ENCODE results near the gene UNC5CL. TPM values are rescaled to one million over a fixed set of nuclear protein-coding genes. Genes with fewer than 3 reads are reported as not detected.

Gene UNC5CL
- total RNA-seq, 1 donor, result not detected

DNA sequence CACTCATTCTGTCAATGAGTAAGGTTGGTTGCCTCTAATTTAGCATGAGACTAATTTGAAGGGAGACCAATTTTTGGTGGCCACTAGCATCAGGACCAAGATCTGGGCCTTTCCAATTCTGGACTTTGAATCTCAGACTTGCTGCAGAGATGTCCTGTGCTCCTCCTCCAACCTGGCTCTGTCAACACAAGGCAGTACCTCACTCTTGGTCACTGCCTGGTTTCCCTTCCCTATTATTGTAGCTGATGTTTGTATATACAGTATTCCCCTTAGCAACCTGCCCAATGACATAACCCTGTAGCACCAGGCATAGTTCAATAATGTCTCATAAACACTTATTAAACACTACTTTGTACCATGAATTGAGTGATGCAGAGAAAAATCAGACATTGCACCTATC is 50.4 kb downstream of the UNC5CL start:
- TF ChIP-seq, protein P1, sequence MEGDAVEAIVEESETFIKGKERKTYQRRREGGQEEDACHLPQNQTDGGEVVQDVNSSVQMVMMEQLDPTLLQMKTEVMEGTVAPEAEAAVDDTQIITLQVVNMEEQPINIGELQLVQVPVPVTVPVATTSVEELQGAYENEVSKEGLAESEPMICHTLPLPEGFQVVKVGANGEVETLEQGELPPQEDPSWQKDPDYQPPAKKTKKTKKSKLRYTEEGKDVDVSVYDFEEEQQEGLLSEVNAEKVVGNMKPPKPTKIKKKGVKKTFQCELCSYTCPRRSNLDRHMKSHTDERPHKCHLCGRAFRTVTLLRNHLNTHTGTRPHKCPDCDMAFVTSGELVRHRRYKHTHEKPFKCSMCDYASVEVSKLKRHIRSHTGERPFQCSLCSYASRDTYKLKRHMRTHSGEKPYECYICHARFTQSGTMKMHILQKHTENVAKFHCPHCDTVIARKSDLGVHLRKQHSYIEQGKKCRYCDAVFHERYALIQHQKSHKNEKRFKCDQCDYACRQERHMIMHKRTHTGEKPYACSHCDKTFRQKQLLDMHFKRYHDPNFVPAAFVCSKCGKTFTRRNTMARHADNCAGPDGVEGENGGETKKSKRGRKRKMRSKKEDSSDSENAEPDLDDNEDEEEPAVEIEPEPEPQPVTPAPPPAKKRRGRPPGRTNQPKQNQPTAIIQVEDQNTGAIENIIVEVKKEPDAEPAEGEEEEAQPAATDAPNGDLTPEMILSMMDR (IDR thresholded peaks at IDR 0.05; ENCODE audit: extremely low read depth, low read depth, low read length), result no peak
- H3K36me3 ChIP-seq (ENCODE audit: insufficient read depth, low read length), result no peaks in the 10 kb centered on the region
- no peaks in the 10 kb centered on the region for H4K20me1 ChIP-seq (ENCODE audit: insufficient read depth, low read length)
- DNase-seq (ENCODE audit: insufficient read length, low spot score, missing footprints), result no peak
- H3K27me3 ChIP-seq (ENCODE audit: insufficient read depth, low read length), result peaks cover 16% of the 10 kb centered on the region
- no peaks in the 10 kb centered on the region for H3K9me3 ChIP-seq (ENCODE audit: low read depth, low read length)
- H3K4me3 ChIP-seq (ENCODE audit: insufficient read depth, low read length), result no peak overlapping the region
- no peak overlapping the region for H2AFZ ChIP-seq (ENCODE audit: low read length)
- no peak overlapping the region for H3K27ac ChIP-seq (ENCODE audit: low read depth, low read length)
- no peak overlapping the region for H3K4me2 ChIP-seq (ENCODE audit: insufficient read depth, low read length)
- no peaks in the 10 kb centered on the region for H3K79me2 ChIP-seq (ENCODE audit: insufficient read depth, low read length)
- H3K4me1 ChIP-seq (ENCODE audit: insufficient read depth, low read length), result no peaks in the 10 kb centered on the region

DNA sequence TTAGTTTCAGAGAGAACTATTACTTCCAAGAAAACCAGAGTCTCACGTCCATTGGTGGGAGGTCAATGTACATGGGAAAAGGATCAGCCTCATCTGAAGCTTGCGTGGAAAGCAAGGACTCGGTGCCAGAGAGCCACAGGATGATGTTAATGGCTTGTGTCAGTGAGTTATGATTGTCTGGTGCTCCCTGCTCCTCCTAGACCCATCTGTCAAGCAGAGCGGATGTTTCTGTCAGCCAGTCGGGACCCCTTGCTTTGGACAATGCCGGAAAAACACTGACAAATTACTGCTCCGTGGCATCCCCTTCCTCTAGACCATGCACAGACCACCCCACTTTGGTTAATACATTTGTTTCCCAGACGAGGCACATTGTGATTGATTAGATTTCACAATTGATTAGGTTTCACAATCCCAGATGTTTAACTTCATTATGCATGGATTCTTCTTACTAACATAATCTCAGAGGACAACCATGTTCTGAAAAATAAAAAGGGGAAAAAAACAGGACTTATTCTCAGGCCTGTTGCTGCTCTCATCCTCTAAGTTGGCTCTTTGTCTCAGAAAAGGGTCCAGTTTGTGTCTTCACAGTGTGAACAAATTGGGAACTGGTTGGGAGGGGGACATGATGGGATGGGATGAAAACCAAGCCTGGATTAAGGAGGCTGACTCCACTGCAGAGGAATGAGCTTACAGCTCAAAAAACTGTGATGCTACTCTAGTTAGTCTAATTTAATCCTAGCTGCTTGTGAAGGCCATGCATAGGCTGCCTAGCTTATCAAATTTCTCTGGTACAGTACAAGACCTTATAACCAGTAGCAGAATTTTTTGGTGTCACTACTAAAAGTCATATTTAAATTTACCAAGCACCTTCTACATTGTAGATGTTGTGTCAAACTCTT is 51.9 kb downstream of the UNC5CL start:
- H3K4me3 ChIP-seq (ENCODE audit: insufficient read depth, low read length), result no peak overlapping the region
- no peaks in the 10 kb centered on the region for H3K79me2 ChIP-seq (ENCODE audit: insufficient read depth, low read length)
- no peaks in the 10 kb centered on the region for H3K36me3 ChIP-seq (ENCODE audit: insufficient read depth, low read length)
- peaks cover 9% of the 10 kb centered on the region for H3K27me3 ChIP-seq (ENCODE audit: insufficient read depth, low read length)
- TF ChIP-seq, protein P1 (IDR thresholded peaks at IDR 0.05; ENCODE audit: extremely low read depth, low read depth, low read length), result no peak
- no peaks in the 10 kb centered on the region for H4K20me1 ChIP-seq (ENCODE audit: insufficient read depth, low read length)
- H3K4me1 ChIP-seq (ENCODE audit: insufficient read depth, low read length), result no peaks in the 10 kb centered on the region
- H3K4me2 ChIP-seq (ENCODE audit: insufficient read depth, low read length), result no peak overlapping the region
- H3K27ac ChIP-seq (ENCODE audit: low read depth, low read length), result no peak overlapping the region
- no peak for DNase-seq (ENCODE audit: insufficient read length, low spot score, missing footprints)
- no peaks in the 10 kb centered on the region for H3K9me3 ChIP-seq (ENCODE audit: low read depth, low read length)
- no peak overlapping the region for H2AFZ ChIP-seq (ENCODE audit: low read length)

DNA sequence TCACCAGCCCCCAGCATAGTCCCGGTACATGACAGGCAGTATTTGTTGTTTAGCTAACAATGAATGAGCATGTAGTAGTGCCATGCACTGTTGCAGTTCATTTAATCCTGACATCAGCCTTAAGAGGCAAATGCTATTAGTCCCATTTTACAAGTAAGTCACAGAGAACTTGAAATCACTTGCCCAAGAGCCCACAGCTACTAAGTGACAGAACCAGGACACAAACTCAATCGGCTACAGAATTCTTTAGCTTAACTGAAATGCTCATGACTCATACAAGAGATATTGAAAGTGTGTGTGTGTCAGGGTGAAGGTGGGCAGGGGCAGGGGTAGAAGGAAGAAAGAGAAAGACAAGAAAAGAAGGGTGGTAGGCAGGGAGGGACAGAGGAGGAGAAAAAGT is 52.7 kb downstream of the UNC5CL start:
- H3K9me3 ChIP-seq (ENCODE audit: low read depth, low read length), result no peaks in the 10 kb centered on the region
- no peaks in the 10 kb centered on the region for H3K79me2 ChIP-seq (ENCODE audit: insufficient read depth, low read length)
- no peak overlapping the region for H3K27ac ChIP-seq (ENCODE audit: low read depth, low read length)
- no peak overlapping the region for H2AFZ ChIP-seq (ENCODE audit: low read length)
- H3K4me1 ChIP-seq (ENCODE audit: insufficient read depth, low read length), result no peaks in the 10 kb centered on the region
- no peak overlapping the region for H3K4me3 ChIP-seq (ENCODE audit: insufficient read depth, low read length)
- no peak for DNase-seq (ENCODE audit: insufficient read length, low spot score, missing footprints)
- H3K36me3 ChIP-seq (ENCODE audit: insufficient read depth, low read length), result no peaks in the 10 kb centered on the region
- H3K27me3 ChIP-seq (ENCODE audit: insufficient read depth, low read length), result peaks cover 5% of the 10 kb centered on the region
- TF ChIP-seq, protein P1 (IDR thresholded peaks at IDR 0.05; ENCODE audit: extremely low read depth, low read depth, low read length), result no peak
- no peaks in the 10 kb centered on the region for H4K20me1 ChIP-seq (ENCODE audit: insufficient read depth, low read length)
- no peak overlapping the region for H3K4me2 ChIP-seq (ENCODE audit: insufficient read depth, low read length)

DNA sequence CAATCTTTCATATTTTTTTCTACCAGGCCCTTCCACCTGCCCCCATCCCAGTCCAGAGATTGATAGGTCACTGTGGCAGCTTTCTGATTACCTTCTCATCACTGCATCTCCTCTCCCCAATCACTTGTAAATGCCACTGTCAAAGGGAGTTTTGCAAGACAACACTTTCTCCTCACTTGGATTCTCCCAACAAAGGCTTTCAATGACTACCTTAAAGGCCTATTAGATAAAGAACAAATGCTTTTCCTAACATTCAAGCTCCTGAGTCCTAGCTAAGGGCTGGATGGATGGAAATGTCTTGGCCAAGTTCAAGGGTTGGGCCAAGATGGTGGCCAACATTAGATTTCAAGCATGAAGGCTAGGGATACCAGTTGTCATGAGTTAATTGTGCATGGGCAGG is 55.3 kb downstream of the UNC5CL start:
- Histone ChIP-seq H3K27ac (ENCODE audit: low read depth, low read length) (no peak overlapping the region), H3K36me3 (ENCODE audit: insufficient read depth, low read length) (no peaks in the 10 kb centered on the region), H3K27me3 (ENCODE audit: insufficient read depth, low read length) (peaks cover 4% of the 10 kb centered on the region), H3K4me1 (ENCODE audit: insufficient read depth, low read length) (no peaks in the 10 kb centered on the region), H3K79me2 (ENCODE audit: insufficient read depth, low read length) (no peaks in the 10 kb centered on the region), H2AFZ (ENCODE audit: low read length) (no peak overlapping the region), H3K4me2 (ENCODE audit: insufficient read depth, low read length) (no peak overlapping the region), H3K4me3 (ENCODE audit: insufficient read depth, low read length) (no peak overlapping the region), H4K20me1 (ENCODE audit: insufficient read depth, low read length) (no peaks in the 10 kb centered on the region), H3K9me3 (ENCODE audit: low read depth, low read length) (no peaks in the 10 kb centered on the region)
- DNase-seq (ENCODE audit: insufficient read length, low spot score, missing footprints), result no peak
- TF ChIP-seq, protein P1 (IDR thresholded peaks at IDR 0.05; ENCODE audit: extremely low read depth, low read depth, low read length), result no peak

All from osteoblast (primary cell).